NOMO-1 treated with DMSO at 0.1 percent for 48 hours (cell line): ENCODE measurements around the gene TBATA.
"Not testable (repeated sequence)": the region's sequence is repeated elsewhere in the genome, so short reads cannot be mapped to it uniquely, and the experiment has no call there.

Experiments
- DNase-seq: peaks from one replicate; lab custom pipeline; 2025; ENCODE audit not compliant: unreplicated experiment; lab: John Stamatoyannopoulos, UW

TBATA gene

DNA sequence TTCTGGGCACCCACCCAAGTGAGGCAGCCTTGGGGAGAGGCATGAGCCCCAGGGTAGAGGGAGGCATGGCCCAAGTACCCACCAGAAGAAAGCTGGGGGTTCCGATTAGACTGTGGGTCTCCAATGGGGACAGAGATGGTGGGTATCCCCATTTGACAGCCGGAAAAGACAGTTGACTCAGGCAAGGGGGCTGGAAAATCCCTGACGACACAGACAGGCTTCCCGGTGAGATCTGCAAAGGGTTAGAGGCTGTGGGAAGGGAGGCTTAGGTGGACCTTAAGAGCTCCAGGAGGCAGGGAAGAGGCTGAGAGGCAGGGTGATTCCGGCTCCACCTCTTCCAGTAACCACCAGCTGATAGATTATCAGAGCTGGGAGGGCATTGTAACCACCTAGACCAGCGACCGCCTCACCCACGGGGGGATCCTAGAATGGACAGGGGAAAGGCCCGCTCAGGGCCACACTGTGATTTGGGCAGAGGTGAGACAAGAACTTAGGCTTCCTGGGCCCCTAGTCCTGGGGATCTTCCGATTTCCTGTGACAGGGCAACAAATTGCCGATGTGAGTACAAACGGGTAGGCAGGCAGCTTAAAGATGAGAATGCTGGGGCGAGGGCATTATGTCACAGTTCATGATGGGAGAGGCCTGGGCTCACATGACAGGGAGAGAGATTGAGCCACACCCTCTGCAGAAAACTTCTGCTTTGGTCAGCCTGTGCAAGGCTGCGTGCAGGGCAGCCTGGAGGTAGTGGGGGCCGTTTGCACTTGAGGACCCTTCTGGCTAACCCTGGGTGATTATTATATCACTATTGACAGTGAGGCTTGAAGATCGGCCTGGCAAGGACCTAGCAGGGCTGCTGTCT, 5.4 kb downstream of the TBATA start:
- DNase-seq: peak; percentile 41

DNA sequence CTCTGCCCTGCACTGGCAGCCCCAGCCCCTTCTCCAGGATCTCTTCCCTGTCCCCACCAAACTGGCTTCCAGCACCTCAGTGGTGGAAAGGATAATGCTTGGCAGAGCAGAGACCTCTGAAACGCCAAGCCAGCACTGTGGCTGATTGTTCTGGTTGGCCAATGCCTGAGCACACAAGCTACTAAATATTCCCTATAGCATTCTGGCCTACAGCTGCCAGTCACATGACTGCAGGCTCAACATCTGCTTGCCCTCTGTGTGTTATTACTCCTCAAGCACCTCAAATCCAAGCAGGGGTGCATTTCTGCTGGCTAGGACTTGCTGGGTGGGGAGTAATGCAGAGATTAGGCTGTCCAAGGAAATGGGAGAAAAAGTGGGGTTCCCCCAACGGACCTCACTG, 6.1 kb downstream of the TBATA start:
- DNase-seq: no peak

DNA sequence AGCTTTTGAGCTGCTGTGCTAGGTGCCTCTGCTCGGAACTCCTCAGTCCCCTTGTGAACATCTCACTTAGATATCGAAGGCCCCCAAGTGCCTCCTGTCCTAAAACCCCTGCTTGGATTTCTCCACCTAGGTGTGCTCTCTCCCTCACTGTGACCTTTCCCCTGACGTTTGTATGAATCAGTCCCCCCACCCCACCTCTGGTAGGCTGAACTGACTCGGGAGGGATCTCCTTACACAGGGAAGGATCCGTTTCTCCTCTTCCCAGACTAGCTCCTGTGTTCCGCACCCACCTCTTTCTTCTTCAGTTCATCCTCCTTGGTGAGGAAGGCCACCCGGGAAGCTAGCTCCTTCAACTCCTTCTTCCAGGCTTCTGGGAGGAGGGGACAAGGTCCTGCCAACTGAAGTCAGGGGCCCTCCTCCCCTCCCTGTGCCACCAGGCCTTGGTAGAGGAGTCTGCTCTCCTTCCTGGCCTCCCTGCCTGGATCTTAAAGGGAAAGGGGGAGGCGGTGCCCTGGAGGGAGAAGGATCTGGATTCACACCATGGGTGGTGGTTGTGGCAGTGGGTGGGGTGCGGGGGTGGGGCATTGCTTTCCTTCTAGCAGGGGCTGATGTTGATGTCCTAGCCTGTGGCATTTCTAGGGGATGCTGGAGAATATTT, 6.8 kb downstream of the TBATA start:
- no peak for DNase-seq

GRCh38 chr10:70777063-70777875, 7.9 kb downstream of the TBATA start:
- DNase-seq: no peak

DNA sequence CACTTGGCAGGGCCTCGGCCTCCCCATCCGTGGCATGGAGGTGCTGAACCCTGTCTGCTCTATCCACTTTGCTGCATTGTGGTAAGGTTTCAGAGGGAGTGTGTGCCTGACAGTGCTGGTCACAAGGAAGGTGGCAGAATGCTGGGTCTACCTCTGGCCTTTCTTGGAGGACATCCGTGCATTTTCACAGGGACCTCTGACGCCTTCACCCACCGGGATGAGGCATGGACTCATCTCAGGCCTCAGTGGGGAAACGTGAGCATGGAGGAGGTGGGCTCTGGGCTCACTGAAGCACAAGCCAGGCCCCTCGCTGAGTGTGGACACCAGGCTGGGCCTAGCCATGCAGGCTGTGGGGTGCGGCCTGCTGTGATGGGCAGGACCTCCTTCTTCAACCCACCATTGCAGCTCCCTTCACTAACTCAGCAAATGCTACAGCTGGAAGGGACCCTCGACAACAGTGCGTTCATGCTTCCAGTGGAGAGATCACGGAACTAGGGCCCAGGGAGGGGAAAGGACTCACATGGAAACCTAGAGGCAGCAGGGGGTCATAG, 8.6 kb downstream of the TBATA start:
- DNase-seq: no peak

DNA sequence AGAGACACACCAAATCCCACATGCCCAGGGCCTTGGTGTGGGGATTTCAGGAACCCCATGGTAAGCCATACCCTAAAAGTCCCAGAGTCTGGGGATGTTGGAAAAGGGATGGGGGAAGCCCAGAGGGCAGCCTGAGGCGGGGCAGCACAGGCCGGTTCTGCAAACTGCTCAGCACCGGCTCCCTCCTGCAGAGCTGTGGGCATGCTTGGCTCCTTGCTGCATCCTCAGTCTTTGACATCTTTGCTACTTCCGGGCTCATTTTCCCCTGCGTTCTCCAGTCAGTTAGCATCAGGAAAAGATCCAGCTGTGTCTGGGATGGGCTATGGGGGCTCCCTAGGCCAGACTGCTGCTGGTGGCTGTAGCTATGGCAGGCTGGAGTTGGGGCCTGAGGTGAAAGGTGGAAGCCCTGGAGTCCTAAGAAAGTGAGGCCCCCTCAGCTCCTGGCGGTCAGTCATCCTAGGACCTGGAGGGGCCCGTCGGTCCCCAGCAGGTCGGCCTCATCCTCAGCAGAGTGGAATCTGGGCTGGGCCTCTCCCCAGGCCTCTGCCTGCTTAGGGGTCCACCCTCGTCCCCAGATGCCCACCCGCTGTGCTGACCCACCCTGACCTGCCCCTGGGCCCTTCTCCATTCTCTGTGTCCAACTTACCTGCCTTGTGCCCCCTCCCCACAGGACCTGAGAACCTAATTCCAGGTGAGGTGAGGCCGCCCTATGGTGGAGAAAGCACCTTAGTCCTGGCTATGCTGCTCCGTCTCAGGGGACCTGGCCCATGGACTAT, 9.3 kb downstream of the TBATA start:
- DNase-seq: no peak

GRCh38 chr10:70774810-70775678, 10.1 kb downstream of the TBATA start:
- no peak for DNase-seq

GRCh38 chr10:70773965-70774809, 11.0 kb downstream of the TBATA start:
- no peak for DNase-seq

DNA sequence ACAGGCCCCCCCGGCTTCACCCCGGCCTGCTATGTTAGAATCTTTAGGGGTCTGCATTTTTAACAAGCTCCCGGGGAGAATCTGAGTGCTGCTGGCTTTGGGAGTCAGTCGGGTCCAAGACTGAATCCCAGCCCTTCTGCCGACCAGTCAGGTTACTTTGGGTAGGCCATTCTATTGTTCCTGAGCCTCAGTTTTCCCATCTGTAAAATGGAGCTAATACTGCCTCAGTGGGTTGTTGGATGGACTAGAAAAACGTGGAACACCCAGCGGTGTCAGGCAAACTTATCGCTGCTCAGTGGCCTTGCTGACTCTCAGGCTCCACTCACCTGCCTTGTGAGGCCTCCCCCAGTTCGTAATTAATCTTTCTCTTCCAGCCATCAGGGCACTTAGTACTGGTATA, 11.7 kb downstream of the TBATA start:
- no peak for DNase-seq

- DNase-seq: no peak
Observed at GRCh38 chr10:70772627-70773026, 12.6 kb downstream of the TBATA start.

GRCh38 chr10:70771311-70772194, 13.6 kb downstream of the TBATA start:
- no peak for DNase-seq

DNA sequence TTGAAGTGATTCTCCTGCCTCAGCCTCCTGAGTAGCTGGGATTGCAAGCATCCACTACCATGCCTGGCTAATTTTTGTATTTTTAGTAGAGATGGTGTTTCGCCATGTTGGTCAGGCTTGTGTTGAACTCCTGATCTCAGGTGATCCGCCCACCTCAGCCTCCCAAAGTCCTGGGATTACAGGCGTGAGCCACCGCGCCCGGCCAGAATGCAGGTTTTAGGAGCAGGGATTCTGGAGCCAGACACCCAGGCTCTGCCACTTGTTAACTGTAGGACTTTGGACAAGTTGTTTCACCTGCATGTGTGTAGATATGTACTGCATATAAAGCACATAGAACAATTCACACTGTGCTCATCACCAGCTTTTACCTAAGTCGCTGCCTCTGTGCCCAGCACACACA, 14.7 kb downstream of the TBATA start:
- not testable (repeated sequence) for DNase-seq

DNA sequence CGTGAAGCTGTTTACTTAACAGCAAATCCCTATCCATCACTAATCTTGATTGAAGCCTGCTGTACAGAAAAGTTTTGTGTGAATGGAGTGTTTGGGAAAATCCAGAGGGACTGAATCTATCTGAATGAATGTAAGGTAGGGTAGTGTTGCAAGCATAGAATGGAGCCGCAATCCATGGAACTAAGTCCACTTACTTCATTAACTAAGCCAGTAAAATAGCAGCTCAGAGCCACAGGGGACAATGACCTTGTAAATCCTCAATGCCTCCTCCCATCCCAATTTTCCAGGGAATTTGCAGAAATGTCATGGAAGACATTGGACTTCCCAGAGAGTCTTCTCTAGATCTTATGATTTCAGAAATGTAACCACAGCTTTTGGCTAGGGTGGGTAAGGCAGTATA, 15.2 kb downstream of the TBATA start:
- no peak for DNase-seq

DNA sequence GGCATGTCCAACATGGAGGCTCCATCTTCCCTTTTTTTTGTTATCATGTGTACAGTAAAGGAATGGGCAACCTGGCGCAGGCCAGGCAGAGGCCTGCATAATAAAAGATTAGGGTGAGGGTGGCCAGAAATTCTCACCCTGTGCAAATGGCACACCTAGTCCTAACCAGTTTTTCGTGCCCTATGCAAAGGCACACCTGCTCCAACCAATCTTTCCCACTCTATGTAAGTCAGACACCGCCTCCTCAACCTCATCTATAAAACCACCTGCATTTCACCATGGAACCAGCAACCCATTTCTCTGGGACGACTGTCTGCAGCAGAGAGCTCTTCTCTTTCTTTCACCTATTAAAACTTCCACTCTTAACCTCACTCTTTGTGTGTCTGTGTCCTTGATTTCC, 16.1 kb downstream of the TBATA start:
- DNase-seq: no peak

DNA sequence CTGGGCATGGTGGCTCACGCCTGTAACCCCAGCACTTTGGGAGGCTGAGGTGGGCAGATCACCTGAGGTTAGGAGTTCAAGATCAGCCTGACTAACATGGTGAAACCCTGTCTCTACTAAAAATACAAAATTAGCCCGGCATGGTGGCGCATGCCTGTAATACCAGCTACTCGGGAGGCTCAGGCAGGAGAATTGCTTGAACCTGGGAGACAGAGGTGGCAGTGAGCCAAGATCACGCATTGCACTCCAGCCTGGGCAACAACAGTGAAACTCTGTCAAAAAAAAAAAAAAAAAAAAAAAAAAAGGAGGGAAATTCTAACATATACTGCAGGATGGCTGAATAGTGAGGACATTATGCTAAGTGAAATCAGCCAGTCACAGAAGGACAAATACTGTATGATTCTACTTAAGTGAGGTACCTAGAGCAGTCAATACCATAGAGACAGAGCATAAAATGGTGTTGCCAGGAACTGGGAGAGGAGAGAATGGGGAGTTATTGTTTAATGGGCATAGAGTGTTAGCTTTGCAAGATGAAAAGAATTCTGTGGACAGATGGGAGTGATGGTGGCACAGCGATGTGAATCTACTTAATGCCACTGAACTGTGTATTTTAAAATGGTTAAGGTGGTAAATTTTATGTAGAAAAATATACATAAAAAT, 17.0 kb downstream of the TBATA start:
- not testable (repeated sequence) for DNase-seq

GRCh38 chr10:70765794-70766594, 19.2 kb downstream of the TBATA start:
- DNase-seq: no peak
